HepG2 (cell line): Measurements from ENCODE around the gene MAPK11. TPM values are rescaled to one million over a fixed set of nuclear protein-coding genes. Genes with fewer than 3 reads are reported as not detected.

ENCODE experiments used
- BRD4 ChIP-seq: sonication (generic); formaldehyde crosslinking; IDR thresholded peaks from 2 replicates; pipeline ENCODE4 v1.4.0; 2020; ENCODE audit warnings: missing genetic modification reagents
- CBX5 ChIP-seq: sonication (generic); formaldehyde crosslinking; IDR thresholded peaks from 2 replicates; pipeline ENCODE4 v1.4.0; 2020; ENCODE audit warnings: missing genetic modification reagents, borderline replicate concordance
- ETV6 ChIP-seq: sonication (generic); formaldehyde crosslinking; conservative IDR thresholded peaks from 2 replicates; pipeline ENCODE4 v1.4.0; 2020; ENCODE audit warnings: missing genetic modification reagents
- NPAS2 ChIP-seq: sonication (generic); formaldehyde crosslinking; IDR thresholded peaks from 2 replicates; pipeline ENCODE4 v1.8.0; 2022; ENCODE audit warnings: mild to moderate bottlenecking, missing genetic modification reagents, borderline replicate concordance
- RBFOX2 ChIP-seq: fragments of 200-400 bp; formaldehyde crosslinking; IDR thresholded peaks from 2 replicates; pipeline ENCODE4 v1.6.1; 2017; ENCODE audit warnings: low read depth, mild to moderate bottlenecking, low read length
- ZNF616 ChIP-seq: sonication (generic); formaldehyde crosslinking; IDR thresholded peaks from 2 replicates; pipeline ENCODE4 v1.5.0; 2020; ENCODE audit warnings: low read depth, mild to moderate bottlenecking, missing genetic modification reagents
- polyA plus RNA-seq, 8 experiments: library from polyadenylated mRNA; depleted of rRNA in 3 of 8; stranded (reverse) in 7 of 8; unstranded in 1 of 8; fragments of >200 nt; fragmentation: Illumina TruSeq in 4 of 8; extraction: Trizol in 4 of 8; gene quantifications; 2 replicates each; pipeline versions ENCODE4 v1.2.1 to v1.2.3, GENCODE V29; 2011 to 2016; ENCODE audit warnings: low read depth in 4 of 8, missing spikeins in 1 of 8, mixed read lengths in 1 of 8; ENCODE audit not compliant: insufficient read depth in 1 of 8
- total RNA-seq, 5 experiments: library from RNA; depleted of rRNA; stranded (reverse); fragments of >200 nt; fragmentation: Illumina TruSeq; extraction: Trizol; gene quantifications; 2 replicates each; pipeline ENCODE4 v1.2.3, GENCODE V29; 2016; ENCODE audit warnings: low read depth in 1 of 5
- TF ChIP-seq, protein P1 (sequence below): sonication (generic); formaldehyde crosslinking; IDR thresholded peaks from 2 replicates; pipeline ENCODE4 v1.8.1; 2023; ENCODE audit warnings: mild to moderate bottlenecking, missing genetic modification reagents
- TF ChIP-seq, protein P2 (sequence below): sonication (generic); formaldehyde crosslinking; IDR thresholded peaks from 2 replicates; pipeline ENCODE4 v1.5.1; 2020; ENCODE audit warnings: missing genetic modification reagents, mild to moderate bottlenecking, borderline replicate concordance
- TF ChIP-seq, protein P3 (sequence below): sonication (generic); formaldehyde crosslinking; IDR thresholded peaks from 2 replicates; pipeline ENCODE4 v1.4.0; 2020; ENCODE audit warnings: mild to moderate bottlenecking, missing genetic modification reagents
- TF ChIP-seq, protein P4 (sequence below): IDR thresholded peaks from 2 replicates; pipeline ENCODE4 v1.6.1; 2016; ENCODE audit warnings: low read depth, control low read depth
- TF ChIP-seq, protein P5 (sequence below): sonication (generic); formaldehyde crosslinking; IDR thresholded peaks from 2 replicates; pipeline ENCODE4 v1.5.0; 2020; ENCODE audit warnings: mild to moderate bottlenecking, missing genetic modification reagents
- TF ChIP-seq, protein P6 (sequence below): sonication (generic); formaldehyde crosslinking; IDR thresholded peaks from 2 replicates; pipeline ENCODE4 v1.4.0; 2020; ENCODE audit warnings: missing genetic modification reagents

MAPK11 gene
- total and polyA plus RNA-seq, 2 of the 13 experiments (the other 11 are each of a cell fraction or from before 2014, with no cell fraction given), result 0.15 to 0.17 TPM

DNA sequence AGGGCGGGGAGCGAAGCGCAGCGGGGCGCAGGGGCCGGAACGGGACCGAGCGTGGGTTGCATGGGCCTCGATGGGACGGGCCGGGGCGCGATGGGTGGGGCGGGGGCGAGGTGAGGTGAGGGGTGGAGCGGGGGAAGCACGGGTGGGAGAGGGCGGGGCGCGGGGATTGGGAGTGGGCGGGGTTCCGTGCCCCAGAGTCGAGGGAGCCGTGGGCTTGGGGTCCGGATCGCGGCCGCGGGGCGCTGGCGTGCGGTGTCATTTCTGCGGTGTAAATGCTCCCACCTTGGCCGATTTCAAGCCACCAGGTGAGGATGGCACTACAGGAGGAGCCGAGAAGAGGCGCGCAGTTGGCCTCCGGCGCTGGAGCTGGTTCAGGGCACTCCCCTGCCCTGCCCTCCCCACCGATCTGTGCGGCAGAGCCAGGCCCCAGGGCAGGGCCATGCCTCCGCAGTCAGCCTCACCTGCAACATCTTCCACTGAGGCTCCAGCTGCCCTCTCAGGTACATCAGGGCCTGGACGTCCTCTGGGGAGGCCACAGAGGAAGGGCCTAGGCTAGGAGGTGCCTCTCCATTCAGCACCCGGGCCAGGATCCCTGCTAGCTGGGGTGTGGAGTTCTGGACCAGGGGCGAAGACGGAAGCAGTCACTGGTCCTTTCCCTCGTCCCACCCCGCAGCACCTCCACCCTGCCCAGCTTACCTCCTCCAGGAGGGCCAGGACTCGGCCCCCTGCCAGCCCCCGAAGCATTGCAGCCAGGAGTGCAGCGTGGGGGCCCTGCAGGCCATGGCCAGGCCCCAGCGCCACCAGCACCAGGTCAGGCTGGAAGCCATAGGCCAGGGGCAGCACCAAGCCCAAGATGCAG, 24.7 kb downstream of the MAPK11 start (continued):
- no peak for TF ChIP-seq NPAS2
- TF ChIP-seq ETV6 (CRISPR knock-in tag), result 0 out of 2 replicates have a peak, but pooled peaks have one; percentile 3
- TF ChIP-seq, protein P1, sequence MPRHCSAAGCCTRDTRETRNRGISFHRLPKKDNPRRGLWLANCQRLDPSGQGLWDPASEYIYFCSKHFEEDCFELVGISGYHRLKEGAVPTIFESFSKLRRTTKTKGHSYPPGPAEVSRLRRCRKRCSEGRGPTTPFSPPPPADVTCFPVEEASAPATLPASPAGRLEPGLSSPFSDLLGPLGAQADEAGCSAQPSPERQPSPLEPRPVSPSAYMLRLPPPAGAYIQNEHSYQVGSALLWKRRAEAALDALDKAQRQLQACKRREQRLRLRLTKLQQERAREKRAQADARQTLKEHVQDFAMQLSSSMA, result 0 out of 2 replicates have a peak, but pooled peaks have one; percentile 9
- TF ChIP-seq, protein P2, sequence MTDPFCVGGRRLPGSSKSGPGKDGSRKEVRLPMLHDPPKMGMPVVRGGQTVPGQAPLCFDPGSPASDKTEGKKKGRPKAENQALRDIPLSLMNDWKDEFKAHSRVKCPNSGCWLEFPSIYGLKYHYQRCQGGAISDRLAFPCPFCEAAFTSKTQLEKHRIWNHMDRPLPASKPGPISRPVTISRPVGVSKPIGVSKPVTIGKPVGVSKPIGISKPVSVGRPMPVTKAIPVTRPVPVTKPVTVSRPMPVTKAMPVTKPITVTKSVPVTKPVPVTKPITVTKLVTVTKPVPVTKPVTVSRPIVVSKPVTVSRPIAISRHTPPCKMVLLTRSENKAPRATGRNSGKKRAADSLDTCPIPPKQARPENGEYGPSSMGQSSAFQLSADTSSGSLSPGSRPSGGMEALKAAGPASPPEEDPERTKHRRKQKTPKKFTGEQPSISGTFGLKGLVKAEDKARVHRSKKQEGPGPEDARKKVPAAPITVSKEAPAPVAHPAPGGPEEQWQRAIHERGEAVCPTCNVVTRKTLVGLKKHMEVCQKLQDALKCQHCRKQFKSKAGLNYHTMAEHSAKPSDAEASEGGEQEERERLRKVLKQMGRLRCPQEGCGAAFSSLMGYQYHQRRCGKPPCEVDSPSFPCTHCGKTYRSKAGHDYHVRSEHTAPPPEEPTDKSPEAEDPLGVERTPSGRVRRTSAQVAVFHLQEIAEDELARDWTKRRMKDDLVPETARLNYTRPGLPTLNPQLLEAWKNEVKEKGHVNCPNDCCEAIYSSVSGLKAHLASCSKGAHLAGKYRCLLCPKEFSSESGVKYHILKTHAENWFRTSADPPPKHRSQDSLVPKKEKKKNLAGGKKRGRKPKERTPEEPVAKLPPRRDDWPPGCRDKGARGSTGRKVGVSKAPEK (CRISPR knock-in tag), result 0 out of 2 replicates have a peak, but pooled peaks have one; percentile 9
- TF ChIP-seq, protein P3, sequence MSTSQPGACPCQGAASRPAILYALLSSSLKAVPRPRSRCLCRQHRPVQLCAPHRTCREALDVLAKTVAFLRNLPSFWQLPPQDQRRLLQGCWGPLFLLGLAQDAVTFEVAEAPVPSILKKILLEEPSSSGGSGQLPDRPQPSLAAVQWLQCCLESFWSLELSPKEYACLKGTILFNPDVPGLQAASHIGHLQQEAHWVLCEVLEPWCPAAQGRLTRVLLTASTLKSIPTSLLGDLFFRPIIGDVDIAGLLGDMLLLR (CRISPR knock-in tag), result peak; percentile 1; the same call in 1 of the 2 replicates
- TF ChIP-seq, protein P4, sequence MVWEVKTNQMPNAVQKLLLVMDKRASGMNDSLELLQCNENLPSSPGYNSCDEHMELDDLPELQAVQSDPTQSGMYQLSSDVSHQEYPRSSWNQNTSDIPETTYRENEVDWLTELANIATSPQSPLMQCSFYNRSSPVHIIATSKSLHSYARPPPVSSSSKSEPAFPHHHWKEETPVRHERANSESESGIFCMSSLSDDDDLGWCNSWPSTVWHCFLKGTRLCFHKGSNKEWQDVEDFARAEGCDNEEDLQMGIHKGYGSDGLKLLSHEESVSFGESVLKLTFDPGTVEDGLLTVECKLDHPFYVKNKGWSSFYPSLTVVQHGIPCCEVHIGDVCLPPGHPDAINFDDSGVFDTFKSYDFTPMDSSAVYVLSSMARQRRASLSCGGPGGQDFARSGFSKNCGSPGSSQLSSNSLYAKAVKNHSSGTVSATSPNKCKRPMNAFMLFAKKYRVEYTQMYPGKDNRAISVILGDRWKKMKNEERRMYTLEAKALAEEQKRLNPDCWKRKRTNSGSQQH (CRISPR knock-in tag), result peak; percentile 90; the same call in 1 of the 2 replicates
- 0 out of 2 replicates have a peak, but pooled peaks have one; percentile 0 for TF ChIP-seq BRD4
- peak; percentile 77 for TF ChIP-seq RBFOX2
- no peak; the same call in 1 of the 2 replicates for TF ChIP-seq ZNF616 (CRISPR knock-in tag)
- TF ChIP-seq CBX5 (CRISPR knock-in tag), result 0 out of 2 replicates have a peak, but pooled peaks have one; percentile 1
- TF ChIP-seq, protein P5, sequence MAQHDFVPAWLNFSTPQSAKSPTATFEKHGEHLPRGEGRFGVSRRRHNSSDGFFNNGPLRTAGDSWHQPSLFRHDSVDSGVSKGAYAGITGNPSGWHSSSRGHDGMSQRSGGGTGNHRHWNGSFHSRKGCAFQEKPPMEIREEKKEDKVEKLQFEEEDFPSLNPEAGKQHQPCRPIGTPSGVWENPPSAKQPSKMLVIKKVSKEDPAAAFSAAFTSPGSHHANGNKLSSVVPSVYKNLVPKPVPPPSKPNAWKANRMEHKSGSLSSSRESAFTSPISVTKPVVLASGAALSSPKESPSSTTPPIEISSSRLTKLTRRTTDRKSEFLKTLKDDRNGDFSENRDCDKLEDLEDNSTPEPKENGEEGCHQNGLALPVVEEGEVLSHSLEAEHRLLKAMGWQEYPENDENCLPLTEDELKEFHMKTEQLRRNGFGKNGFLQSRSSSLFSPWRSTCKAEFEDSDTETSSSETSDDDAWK (CRISPR knock-in tag), result no peak
- TF ChIP-seq, protein P6, sequence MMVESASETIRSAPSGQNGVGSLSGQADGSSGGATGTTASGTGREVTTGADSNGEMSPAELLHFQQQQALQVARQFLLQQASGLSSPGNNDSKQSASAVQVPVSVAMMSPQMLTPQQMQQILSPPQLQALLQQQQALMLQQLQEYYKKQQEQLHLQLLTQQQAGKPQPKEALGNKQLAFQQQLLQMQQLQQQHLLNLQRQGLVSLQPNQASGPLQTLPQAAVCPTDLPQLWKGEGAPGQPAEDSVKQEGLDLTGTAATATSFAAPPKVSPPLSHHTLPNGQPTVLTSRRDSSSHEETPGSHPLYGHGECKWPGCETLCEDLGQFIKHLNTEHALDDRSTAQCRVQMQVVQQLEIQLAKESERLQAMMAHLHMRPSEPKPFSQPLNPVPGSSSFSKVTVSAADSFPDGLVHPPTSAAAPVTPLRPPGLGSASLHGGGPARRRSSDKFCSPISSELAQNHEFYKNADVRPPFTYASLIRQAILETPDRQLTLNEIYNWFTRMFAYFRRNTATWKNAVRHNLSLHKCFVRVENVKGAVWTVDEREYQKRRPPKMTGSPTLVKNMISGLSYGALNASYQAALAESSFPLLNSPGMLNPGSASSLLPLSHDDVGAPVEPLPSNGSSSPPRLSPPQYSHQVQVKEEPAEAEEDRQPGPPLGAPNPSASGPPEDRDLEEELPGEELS (CRISPR knock-in tag), result 0 out of 2 replicates have a peak, but pooled peaks have one; percentile 3
